KG1 (cell line): ENCODE results near the gene DIP2C.

ENCODE experiments used
- DNase-seq: peaks from one replicate; lab custom pipeline; 2025; lab: John Stamatoyannopoulos, UW

DIP2C gene

DNA sequence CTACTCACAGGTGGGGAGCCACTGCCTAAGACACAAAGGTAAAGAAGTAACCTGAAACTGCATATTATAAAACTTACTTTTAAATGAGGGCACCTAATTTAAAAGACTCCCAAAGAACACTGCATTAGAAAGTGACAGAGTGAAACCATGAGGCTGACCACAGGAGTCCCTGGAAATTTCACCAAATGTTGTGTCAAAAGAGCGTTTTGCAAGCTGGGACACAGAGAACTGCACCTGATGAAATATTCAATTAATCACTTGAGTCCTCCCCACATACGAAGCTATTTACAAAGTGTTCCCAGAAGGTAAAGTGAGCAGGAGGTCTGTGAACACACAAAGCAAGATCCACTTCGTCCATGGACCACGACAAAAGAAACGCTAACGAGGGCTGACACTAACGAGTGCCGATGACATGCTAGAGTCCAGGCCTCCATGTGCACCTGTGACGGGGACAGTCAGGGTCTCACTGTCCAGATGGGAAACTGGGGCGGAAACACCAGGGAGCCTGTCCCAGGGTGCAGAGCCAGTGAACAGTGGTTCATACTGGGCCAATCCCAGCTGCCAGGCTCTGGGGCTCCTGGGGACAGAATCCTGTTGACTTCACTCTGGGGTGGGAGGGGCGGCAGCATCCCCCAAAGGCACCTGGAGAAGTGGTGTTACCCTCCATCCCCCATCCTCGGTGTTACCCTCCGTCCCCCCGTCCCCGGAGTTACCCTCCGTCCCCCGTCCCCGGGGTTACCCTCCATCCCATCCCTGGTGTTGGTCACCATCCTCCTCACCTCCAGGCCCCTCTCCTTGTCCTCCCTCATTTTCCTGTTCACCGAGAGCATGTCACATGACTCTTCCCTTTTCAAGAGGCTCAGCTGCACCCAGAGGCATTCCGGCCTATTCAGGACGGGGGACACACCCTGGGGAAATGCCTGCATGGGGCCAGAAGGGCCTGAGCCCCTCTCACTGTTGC lies 63.4 kb downstream of the DIP2C start:
- DNase-seq = no peak

DNA sequence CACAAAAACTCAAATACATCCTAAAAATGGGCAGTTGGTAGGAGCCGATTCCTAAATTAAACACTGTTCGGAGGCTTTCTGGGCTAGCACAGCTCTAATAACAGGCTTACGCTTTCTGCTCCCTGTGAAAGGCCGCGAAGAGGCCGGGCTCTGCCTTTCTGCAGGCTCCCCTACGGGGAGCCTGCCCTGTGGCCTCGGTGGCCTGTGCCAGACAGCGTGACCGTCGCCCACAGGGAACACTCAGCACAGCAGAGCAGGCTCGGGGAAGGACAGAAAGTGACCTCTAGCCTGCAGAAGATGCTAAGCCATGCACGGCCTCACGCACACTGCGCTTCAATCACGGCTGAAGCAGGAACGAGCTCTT lies 64.2 kb downstream of the DIP2C start:
- no peak for DNase-seq

DNA sequence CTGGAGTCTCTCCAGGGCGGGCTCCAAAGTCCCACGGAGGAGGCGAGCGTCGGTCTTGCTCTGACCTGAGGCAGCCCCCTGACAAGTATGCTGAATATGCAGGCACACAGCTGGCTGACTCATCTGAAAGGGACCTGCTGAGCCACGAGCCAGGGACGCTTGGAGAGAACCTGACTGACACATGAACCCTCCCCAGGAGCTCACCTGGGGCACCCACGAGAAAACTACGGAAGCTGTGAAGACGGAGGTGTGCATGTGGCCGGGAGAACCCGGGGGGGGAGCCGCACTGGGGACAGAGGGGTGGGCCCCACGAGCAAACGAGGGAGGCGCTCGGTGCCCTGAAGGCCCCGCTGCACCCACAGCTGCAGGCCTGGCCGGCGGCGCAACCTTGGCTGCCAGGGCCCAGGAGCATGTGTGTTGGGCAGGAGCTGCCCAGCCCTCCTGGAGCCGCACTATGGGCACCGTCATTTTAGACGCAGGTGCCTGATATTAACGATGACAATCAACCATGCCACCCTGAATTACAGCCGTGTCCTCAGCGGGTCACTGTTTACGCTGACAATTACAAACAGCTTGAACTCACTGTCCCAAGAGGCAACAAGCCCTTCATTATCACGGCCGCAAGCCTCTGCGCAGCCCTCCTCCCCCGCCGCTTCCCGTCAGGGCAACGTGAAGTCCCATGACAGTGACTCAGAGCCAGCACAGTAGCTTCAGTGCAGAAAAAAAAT lies 64.7 kb downstream of the DIP2C start:
- no peak for DNase-seq

DNA sequence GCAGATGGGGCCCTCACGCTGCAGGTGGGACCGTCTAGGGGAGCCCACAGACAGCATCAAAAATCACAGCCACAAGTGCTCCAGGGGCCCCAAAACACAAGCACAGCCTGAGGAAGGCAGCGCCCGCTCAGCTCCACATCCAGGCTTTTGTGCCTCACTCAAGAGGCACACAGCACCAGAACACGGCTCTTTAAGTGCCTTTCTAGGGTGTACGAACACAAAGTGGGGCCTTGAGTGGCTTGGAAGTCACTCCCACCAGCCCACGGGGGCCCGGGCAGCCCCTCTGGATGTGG lies 65.2 kb downstream of the DIP2C start:
- no peak for DNase-seq

DNA sequence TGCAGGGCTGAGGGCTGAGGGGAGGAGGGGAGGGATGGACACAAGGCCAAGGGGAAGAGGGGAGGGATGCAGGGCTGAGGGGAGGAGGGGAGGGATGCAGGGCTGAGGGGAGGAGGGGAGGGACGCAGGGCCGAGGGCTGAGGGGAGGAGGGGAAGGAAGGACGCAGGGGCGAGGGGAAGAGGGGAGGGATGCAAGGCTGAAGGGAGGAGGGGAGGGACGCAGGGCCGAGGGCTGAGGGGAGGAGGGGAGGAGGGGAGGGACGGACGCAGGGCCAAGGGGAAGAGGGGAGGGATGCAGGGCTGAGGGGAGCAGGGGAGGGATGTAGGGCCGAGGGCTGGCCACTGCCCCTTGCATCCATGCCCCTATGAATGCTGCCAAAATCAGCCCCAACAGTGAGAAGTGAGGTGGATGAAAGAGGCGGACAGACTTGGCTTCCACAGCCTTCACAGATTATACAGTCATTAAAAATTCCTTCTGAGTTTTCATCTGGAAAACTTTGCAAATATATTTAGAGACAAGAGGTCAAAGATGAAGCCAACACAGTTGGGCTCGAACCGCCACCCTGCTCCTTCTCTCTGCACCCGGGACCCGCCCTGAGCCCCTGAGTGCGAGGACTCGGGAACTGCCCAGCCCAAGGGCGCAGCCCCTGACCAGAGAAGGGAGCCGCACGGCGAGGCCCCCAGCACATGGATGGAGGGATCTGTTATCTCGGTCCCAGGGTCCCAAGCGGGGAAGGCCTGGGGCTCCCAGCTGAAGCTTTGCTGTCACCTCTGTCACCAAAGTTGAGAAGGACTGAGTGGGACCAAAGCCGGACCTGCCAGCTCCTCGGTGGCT lies 65.8 kb downstream of the DIP2C start:
- DNase-seq = no peak

DNA sequence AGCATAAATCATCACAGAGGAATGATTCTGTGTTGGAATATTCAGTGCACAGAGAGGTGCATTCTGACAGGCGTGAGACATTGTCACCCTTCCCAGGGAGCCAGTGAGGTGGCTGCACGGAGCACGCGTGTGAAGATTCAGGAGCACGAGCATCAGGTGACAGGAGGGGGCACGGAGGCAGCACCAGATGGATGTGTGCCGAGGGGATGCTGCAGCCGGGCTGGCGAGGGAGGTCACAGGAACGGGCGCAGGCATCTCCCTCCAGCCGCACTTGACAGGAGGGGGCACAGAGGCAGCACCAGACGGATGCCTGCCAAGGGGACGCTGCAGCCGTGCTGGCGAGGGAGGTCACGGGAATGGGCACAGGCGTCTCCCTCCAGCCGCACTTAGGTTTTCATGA lies 66.5 kb downstream of the DIP2C start:
- DNase-seq = no peak

DNA sequence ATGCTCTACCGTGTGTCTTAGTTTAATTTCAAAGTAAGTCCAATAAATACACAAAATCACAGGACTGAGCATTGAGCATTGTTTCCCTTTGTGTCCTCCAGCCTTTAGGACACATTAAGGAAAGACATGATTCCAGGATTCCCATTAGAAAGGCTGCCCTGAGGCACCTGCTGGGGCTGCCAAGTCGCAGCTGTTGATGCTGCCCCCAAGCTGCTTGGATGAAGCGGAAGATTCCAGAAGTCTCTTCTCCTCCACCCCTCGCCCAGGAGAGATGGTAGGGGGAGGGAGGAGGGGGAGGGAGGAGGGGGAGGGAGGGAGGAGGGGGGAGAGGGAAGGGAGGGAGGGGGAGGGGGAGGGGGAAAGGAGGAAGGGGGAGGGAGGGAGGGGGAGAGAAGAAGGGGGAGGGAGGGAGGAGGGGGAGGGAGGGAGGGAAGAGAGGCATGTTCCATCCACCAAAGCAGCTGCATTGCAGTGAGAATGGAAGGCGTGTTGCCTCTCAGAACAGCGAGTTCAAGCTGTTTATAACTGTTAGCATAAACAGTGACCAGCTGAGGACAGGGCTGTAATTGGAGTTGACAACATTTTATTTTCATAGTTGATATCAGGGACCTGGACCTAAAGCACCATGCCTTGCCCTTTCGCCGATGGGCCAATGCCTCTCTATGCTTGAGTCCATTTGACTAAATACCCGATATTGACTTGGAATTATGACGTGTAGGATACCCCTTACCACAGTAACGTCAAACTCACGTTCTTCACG lies 67.3 kb downstream of the DIP2C start:
- DNase-seq = no peak

DNA sequence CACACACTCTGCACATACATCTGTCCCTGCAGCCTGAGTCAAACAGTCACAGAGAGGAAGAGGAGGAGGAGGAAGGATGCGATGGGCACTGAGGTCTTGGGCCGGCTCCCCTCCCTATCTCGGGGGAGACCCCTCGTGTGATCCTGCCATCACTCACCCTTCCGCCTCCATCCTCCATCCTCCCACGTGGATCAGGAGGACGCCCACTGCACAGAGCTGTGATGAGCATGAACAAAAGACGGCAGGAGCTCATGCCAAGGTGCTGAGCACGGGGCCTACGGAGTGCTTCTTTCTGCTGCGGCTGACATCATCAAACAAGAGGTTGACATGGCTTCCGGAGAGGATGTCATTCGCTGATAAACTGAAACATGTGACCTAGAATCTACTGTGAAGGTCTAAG lies 68.0 kb downstream of the DIP2C start:
- DNase-seq = no peak

DNA sequence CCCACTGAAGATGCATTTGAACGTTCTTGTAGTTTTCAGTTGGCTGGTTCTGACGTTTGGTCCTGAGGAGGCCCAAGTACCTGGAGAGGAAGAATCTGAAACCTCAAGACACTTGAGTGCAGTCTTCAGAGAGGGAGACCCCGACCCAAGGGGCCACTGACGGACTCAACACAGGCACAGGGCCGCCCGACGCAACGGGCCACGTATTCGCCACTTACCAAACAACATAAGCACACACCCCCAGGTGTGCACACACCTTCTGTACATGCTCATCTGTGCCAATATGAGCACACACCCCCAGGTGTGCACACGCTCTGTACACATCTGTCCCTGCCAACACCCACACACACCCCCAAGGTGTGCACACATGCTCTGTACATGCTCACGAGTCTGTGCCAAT lies 68.5 kb downstream of the DIP2C start:
- no peak for DNase-seq

DNA sequence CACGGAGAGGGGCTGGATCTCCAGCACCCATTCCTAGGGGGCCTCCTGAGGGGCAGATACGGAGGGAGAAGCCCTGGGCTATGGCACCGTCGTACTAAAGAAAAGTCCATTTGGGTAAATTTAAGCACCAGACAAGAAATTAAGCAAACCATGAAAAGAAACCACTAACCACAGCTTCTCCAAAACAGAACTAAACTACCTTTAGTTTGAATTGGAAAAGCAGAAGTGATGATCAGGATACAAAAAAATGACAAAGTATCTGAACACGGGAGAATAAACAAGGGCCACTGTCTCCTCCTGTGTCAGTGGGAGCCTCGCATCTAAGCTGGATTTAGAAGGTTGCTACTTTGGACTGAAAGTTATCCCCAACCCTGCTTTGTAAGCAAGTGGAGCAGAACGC lies 69.1 kb downstream of the DIP2C start:
- peak; percentile 41 for DNase-seq

DNA sequence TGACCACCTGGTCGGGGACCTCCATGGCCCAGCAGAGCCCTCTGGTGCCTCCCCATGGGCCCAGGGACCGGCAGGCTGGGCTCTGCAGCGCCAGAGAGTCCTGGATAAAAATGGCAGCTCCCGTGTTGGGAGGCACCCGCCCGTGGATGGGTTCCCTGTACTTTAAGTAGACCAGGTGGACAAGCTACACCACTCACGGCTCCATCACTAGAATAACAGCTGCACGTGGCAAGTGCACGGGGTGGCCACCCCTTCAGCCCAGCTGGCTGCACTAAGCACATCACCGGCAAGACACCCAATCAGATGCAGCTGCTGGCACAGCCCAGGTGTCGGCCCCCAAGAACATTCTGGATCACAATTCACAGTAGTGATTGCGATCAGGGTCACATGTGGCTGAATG lies 69.8 kb downstream of the DIP2C start:
- DNase-seq = no peak

DNA sequence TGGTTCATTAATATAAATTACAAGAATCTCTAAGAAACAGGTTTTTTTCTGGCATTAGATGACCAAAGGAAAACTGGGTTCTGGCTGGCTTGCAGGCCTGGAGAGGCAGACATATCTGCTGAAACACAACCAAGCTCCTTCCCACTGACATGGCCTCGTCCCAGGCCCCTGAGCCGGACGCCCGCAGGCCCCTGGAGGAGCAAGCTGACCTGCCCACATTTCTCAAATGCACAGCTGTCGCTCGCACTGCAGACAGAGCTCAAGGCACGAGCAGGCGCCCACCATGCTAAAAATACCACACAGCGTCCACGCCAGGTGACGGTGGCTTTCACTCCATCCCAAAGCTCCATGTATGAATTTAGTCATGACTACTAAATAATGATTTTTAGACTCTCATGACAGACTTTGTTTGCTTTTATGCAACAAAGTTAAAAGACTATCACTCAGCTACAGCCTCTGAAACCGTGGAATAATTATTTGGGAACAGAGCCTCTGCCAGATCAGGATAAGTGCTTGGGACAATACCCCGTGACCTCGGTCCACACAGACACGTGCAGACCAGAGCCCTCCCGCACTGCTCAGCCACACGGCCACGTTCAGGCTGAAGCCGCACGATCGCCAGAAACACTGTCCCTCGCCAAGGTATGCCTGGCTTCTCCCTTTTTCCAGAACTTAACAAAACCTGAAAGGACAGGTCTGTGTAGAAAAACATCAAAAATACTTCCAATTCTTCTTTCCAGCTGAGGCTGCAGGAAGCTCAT lies 71.1 kb downstream of the DIP2C start:
- no peak for DNase-seq

DNA sequence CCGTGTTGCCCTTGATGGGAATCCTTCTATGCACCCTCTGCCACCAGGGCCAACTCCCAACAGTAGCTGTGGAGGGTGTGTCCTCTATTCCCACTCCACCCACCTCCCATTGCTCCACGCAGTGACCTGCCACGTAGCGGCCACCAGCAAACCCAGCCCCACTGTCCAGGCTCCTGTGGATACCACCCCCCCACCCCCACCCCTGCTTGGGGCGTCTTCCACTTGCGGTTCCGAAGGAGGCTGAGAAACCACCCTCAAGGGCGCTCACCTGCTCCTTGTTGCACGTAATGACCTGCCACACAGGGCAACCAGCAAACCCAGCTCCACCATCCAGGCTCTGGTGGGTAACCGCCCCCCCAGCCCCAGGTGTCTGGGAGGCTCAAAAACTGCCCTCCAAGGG lies 72.0 kb downstream of the DIP2C start:
- no peak for DNase-seq

DNA sequence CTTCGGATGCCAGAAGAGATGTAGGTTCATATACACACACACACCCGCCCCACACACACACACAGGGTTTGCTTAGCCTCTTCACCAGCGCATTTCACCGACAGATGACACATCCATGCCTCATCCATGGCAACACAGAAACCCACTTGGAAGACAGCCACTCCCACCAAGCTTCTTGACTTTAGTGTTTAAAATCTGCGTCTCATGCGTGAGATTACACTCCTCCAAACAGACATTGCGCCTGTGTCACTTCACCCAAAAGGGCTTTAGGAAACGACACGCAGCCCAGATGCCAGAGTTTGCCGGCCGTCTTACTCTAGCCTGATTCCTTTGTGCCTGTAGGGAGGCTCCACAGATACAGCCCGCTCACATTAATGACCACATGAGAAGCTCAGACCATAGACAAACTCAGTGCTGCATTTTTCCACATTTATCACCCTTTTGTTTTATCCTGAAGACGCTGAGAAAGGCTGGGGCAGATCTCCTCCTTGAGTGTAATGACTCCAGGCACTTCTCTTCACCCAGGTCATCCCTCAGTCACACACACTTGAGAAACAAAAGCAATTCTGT lies 73.8 kb downstream of the DIP2C start:
- DNase-seq = no peak

DNA sequence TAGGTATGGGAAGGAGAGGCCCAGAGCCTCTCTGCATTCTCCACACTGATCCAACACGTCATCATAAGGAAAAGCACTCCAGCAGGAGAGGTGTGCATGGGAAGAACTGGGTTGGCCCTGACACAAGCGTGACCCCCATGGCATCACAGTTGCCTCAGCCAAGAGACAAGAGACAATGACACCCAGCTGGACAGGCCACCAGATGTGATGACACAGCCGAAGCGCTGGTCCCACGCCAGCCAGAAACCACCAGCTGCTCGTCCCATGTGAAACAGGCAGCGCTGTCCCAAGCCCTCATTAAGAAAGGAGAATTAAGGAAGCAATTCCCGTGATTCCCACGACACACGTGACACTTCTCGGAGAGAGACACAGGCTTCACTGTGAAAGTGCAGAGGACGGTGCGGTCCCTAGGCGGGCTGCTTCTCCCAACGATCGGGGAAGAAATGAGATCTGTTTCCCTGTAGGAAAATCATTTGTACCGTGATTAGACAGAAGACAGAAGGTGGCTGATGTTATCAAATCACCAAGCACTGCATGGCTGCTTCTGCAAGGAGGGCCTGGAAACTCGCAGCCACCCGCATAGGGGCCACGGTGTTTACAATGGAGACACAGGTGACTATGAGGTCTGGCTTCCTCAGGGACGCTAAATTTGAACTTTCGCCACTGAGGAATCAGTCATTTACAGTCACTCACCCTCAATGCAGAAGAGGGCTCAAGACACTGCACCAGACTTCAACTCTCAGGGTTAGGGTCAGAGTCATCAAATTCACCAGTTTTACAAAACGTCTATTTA lies 74.5 kb downstream of the DIP2C start:
- no peak for DNase-seq

DNA sequence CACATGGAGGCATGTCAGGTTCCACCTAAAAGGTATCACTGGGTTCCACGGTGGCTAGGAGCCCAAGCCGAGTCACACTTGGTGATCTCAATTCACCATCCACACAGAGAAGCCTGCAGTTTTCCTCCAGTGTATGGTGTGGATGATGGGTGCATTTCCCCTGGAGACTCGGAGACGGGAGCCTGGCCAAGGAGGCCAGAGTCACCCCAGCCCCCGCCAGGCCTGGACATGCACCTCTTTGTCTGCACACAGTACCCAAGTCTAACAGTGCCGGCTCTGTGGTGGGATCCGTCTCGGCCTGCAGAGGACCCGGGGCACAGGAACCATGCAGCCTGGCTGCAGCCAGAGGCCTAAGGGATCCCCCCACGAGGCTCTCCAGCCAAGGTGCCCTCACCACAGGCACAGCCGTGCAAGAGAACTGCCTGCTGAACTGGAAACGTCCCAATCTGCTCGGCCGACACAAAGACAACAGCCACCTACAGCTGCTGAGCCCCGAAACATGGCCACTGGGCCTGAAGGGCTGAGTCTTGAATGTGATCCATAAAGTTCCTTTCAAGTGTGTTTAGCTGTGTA lies 75.2 kb downstream of the DIP2C start:
- DNase-seq = no peak

DNA sequence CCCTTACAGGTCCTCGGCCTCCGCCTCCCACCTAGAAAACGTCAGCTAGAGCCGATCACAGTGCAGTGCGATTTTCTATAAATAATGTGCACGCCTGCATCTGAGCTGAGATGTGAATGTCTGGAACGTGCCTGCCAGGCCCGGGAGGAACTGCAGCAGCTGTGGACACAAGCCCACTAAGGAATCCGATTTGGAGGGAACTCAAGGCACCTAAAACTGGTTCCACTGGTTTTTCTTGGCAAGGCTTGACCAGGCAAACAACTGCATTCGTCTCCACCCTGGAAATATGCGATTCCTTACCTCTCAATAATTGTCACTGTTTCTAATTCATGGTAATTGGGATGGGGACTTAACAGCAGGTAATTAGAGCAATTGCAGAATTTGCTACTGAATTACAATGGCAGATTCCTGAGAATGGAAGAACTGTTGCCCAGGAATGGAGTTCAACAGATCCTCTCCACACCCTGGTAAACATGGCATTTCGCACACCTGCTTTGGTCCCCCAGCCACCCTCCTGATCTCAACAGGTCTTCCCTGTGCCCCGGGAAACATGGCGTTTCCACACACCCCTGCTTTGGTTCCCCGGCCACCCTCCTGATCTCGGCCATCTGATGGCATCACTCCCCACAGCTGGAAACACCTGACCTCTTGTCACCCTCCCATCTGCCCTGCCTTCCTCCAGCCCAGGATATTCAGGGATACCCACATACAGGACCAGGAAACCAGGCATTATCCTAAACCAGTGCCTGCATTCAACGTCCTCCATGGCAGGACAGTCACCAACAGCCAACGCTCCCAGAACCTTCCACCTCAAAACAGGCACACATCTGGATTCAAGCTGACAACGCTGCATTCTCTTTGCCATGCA lies 76.0 kb downstream of the DIP2C start:
- DNase-seq = no peak

DNA sequence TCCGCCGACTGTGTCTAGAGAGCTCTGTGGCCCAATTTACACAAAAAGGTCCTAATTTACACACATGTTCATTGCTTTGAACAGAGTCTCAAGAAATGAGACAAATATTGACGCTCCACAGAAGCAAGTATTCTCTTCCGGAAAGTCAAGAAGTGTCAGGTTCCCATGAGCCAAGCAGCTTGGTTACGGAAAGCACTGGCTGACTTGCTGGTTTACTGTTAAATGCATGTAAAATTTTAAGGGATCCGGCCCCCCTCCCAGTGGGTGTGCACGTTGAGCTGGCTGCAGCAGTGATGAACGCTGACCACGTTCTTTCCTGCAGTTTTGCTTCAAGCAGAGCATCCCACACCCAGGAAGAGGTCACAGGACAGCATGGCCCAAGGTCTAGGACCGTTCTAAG lies 76.8 kb downstream of the DIP2C start:
- no peak for DNase-seq
